H1 (cell line): ENCODE results near the gene TMEM150A. TPM values are rescaled to one million over a fixed set of nuclear protein-coding genes. Genes with fewer than 3 reads are reported as not detected.

ENCODE experiments used
- CTCF ChIA-PET: fragments of 300-600 bp; sonication (Branson Sonifier 250); formaldehyde crosslinking; loops from one replicate; lab custom pipeline; 2021; ENCODE audit not compliant: partially characterized antibody; lab: Charles Lee
- POLR2A ChIA-PET: fragments of 300-600 bp; sonication (Branson Sonifier 250); formaldehyde crosslinking; loops from one replicate; lab custom pipeline; 2021; ENCODE audit warnings: inconsistent platforms; ENCODE audit not compliant: partially characterized antibody; lab: Charles Lee
- DNase-seq, 2 experiments: peaks; one replicate each; pipeline versions ENCODE4 v3.0.0 to v3.0.0-alpha.2; 2010 to 2022; ENCODE audit warnings: low spot score in 2 of 2, low read depth in 1 of 2, mixed read lengths in 1 of 2
- FAIRE-seq: peaks from 2 replicates; lab custom pipeline; 2011; peaks lifted over from hg19 to GRCh38; lab: Jason Lieb, UNC
- H2AFZ ChIP-seq: 2 replicates; pipeline ENCODE4 v1.8.1; 2012; ENCODE audit warnings: low read length, inconsistent platforms
- H2AK5ac ChIP-seq: 2 replicates; pipeline ENCODE4 v1.6.1; 2013; ENCODE audit warnings: low read depth, low read length
- H2BK120ac ChIP-seq: replicated peaks from 2 replicates; pipeline ENCODE3; 2013; ENCODE audit warnings: low read depth, low read length, inconsistent platforms
- H2BK12ac ChIP-seq: 2 replicates; pipeline ENCODE4 v1.6.1; 2013; ENCODE audit warnings: low read depth, low read length
- H2BK15ac ChIP-seq: 2 replicates; pipeline ENCODE4 v1.6.1; 2013; ENCODE audit warnings: low read length
- H2BK20ac ChIP-seq: 2 replicates; pipeline ENCODE4 v1.6.1; 2013; ENCODE audit warnings: low read length
- H2BK5ac ChIP-seq: 2 replicates; pipeline ENCODE4 v1.6.1; 2013; ENCODE audit warnings: low read depth, low read length
- H3K14ac ChIP-seq: 2 replicates; pipeline ENCODE4 v1.6.1; 2013; ENCODE audit warnings: inconsistent platforms; ENCODE audit not compliant: insufficient read length
- H3K18ac ChIP-seq: 2 replicates; pipeline ENCODE4 v1.6.1; 2013; ENCODE audit warnings: low read length; ENCODE audit errors: extremely low read depth
- H3K23ac ChIP-seq: 2 replicates; pipeline ENCODE4 v1.6.1; 2013; ENCODE audit warnings: inconsistent platforms; ENCODE audit not compliant: insufficient read length
- H3K23me2 ChIP-seq: 2 replicates; pipeline ENCODE4 v1.6.1; 2013; ENCODE audit warnings: low read depth, low read length
- H3K27ac ChIP-seq: 2 replicates; pipeline ENCODE4 v1.6.1; 2011; ENCODE audit warnings: low read depth, low read length, inconsistent platforms
- H3K27me3 ChIP-seq, 4 experiments: replicated peaks in 1 of 4; 1 replicate in 1 of 4; 2 replicates in 3 of 4; pipeline versions ENCODE4 v1.6.1 to v1.8.1; 2011 to 2013; ENCODE audit warnings: low read length in 3 of 4, mild to moderate bottlenecking in 3 of 4, inconsistent platforms in 2 of 4, mixed read lengths in 2 of 4, moderate library complexity in 1 of 4; ENCODE audit not compliant: control insufficient read depth in 3 of 4, insufficient read depth in 3 of 4; ENCODE audit errors: extremely low read depth in 1 of 4
- H3K36me3 ChIP-seq, 4 experiments: 2 replicates each; pipeline versions ENCODE4 v1.6.1 to v1.8.1; 2011 to 2013; ENCODE audit warnings: mild to moderate bottlenecking in 4 of 4, low read length in 3 of 4, moderate library complexity in 2 of 4, control low read depth in 1 of 4, inconsistent platforms in 1 of 4; ENCODE audit not compliant: insufficient read depth in 4 of 4, control insufficient read depth in 2 of 4
- H3K4ac ChIP-seq: replicated peaks from 2 replicates; pipeline ENCODE3; 2013; ENCODE audit warnings: low read length, low read depth, mixed read lengths, inconsistent platforms; ENCODE audit not compliant: insufficient read length
- H3K4me1 ChIP-seq, 4 experiments: replicated peaks in 1 of 4; 1 replicate in 1 of 4; 2 replicates in 3 of 4; pipeline versions ENCODE4 v1.6.1 to v1.8.1; 2011 to 2013; ENCODE audit warnings: low read length in 3 of 4, inconsistent platforms in 2 of 4, mixed read lengths in 1 of 4; ENCODE audit not compliant: insufficient read depth in 4 of 4, control insufficient read depth in 3 of 4
- H3K4me2 ChIP-seq, 2 experiments: 2 replicates each; pipeline versions ENCODE4 v1.6.1 to v1.8.1; 2011 to 2013; ENCODE audit warnings: low read depth in 2 of 2, low read length in 2 of 2, control low read depth in 1 of 2, inconsistent platforms in 1 of 2, mild to moderate bottlenecking in 1 of 2; ENCODE audit not compliant: insufficient read depth in 1 of 2
- H3K4me3 ChIP-seq, 4 experiments: fragments of 200-600, 300-600 bp in 1 of 4; sonication (generic), shearing (Covaris generic), sonication (Bioruptor Twin) in 1 of 4; 2 replicates each; pipeline versions ENCODE4 v1.5.1 to v1.8.1; 2011 to 2016; ENCODE audit warnings: low read length in 4 of 4, low read depth in 3 of 4, control low read depth in 2 of 4, inconsistent platforms in 2 of 4, mild to moderate bottlenecking in 2 of 4, mixed read lengths in 1 of 4, moderate library complexity in 1 of 4; ENCODE audit not compliant: insufficient read depth in 2 of 4; ENCODE audit errors: extremely low read depth in 1 of 4
- H3K56ac ChIP-seq: replicated peaks from 2 replicates; pipeline ENCODE3; 2013; ENCODE audit warnings: low read depth, mild to moderate bottlenecking, mixed read lengths, low read length, inconsistent platforms; ENCODE audit not compliant: insufficient read length
- H3K79me1 ChIP-seq: 2 replicates; pipeline ENCODE4 v1.6.1; 2013; ENCODE audit warnings: low read depth, low read length, control low read depth
- H3K79me2 ChIP-seq, 2 experiments: 2 replicates each; pipeline versions ENCODE4 v1.6.1 to v1.8.1; 2012 to 2013; ENCODE audit warnings: low read length in 2 of 2, mild to moderate bottlenecking in 2 of 2, inconsistent platforms in 1 of 2; ENCODE audit not compliant: insufficient read depth in 2 of 2, control insufficient read depth in 1 of 2
- H3K9ac ChIP-seq, 4 experiments: replicated peaks in 1 of 4; 1 replicate in 1 of 4; 2 replicates in 3 of 4; pipeline versions ENCODE4 v1.6.1 to v1.8.1; 2011 to 2013; ENCODE audit warnings: low read depth in 3 of 4, low read length in 3 of 4, control low read depth in 2 of 4, mild to moderate bottlenecking in 2 of 4, moderate library complexity in 2 of 4, inconsistent platforms in 1 of 4; ENCODE audit errors: extremely low read depth in 1 of 4
- H3K9me3 ChIP-seq, 2 experiments: 2 replicates each; pipeline versions ENCODE4 v1.6.1 to v1.8.1; 2012 to 2013; ENCODE audit warnings: mild to moderate bottlenecking in 2 of 2, moderate library complexity in 2 of 2, control low read depth in 1 of 2, inconsistent platforms in 1 of 2, low read depth in 1 of 2, low read length in 1 of 2, mixed read lengths in 1 of 2; ENCODE audit not compliant: insufficient read depth in 2 of 2
- H4K20me1 ChIP-seq, 2 experiments: replicated peaks in 1 of 2; 2 replicates each; pipeline versions ENCODE3 to v1.8.1; 2011 to 2013; ENCODE audit warnings: inconsistent platforms in 2 of 2, low read length in 2 of 2, mild to moderate bottlenecking in 1 of 2; ENCODE audit not compliant: insufficient read depth in 2 of 2, control insufficient read depth in 1 of 2
- H4K5ac ChIP-seq: 2 replicates; pipeline ENCODE4 v1.6.1; 2013; ENCODE audit warnings: low read length, low read depth, mixed read lengths, inconsistent platforms; ENCODE audit not compliant: insufficient read length
- H4K8ac ChIP-seq: 2 replicates; pipeline ENCODE4 v1.8.0; 2013; ENCODE audit warnings: mild to moderate bottlenecking, moderate library complexity, low read length, inconsistent platforms; ENCODE audit not compliant: insufficient read depth; ENCODE audit errors: extremely low read depth
- H4K91ac ChIP-seq: replicated peaks from 2 replicates; pipeline ENCODE3; 2013; ENCODE audit warnings: low read length, mixed read lengths, inconsistent platforms; ENCODE audit not compliant: insufficient read length
- BRCA1 ChIP-seq: IDR thresholded peaks from 2 replicates; pipeline ENCODE4 v1.6.1; 2012; ENCODE audit warnings: low read depth, low read length, improper control_type of control experiment
- GTF2F1 ChIP-seq: IDR thresholded peaks from 2 replicates; pipeline ENCODE4 v1.6.1; 2012; ENCODE audit warnings: low read depth, low read length, improper control_type of control experiment, borderline replicate concordance
- HDAC6 ChIP-seq: IDR thresholded peaks from one replicate; pipeline ENCODE4 v1.7.1; 2012; ENCODE audit warnings: low read depth, mild to moderate bottlenecking, inconsistent platforms, low read length, moderate library complexity
- JUND ChIP-seq: IDR thresholded peaks from 2 replicates; pipeline ENCODE4 v1.6.1; 2011; ENCODE audit warnings: mild to moderate bottlenecking, improper control_type of control experiment, low read length
- MAFK ChIP-seq: IDR thresholded peaks from 2 replicates; pipeline ENCODE4 v1.6.1; 2012; ENCODE audit warnings: low read depth, mild to moderate bottlenecking, improper control_type of control experiment, low read length
- NANOG ChIP-seq: IDR thresholded peaks from 2 replicates; pipeline ENCODE4 v1.6.1; 2011; ENCODE audit warnings: low read length, low read depth, mild to moderate bottlenecking, inconsistent platforms; ENCODE audit not compliant: insufficient read depth, poor library complexity, severe bottlenecking
- PHF8 ChIP-seq: fragments of 200-600 bp; sonication (generic); conservative IDR thresholded peaks from 2 replicates; pipeline ENCODE4 v1.7.1; 2012; ENCODE audit warnings: low read depth, mild to moderate bottlenecking, inconsistent platforms, low read length, moderate library complexity
- POLR2A ChIP-seq, 2 experiments: IDR thresholded peaks; 1 replicate in 1 of 2; 2 replicates in 1 of 2; pipeline ENCODE4 v1.6.1; 2011; ENCODE audit warnings: low read depth in 2 of 2, low read length in 2 of 2, mild to moderate bottlenecking in 2 of 2; ENCODE audit errors: control extremely low read depth in 1 of 2
- POLR2AphosphoS5 ChIP-seq: IDR thresholded peaks from 2 replicates; pipeline ENCODE4 v1.6.1; 2011; ENCODE audit warnings: low read depth, low read length
- SRF ChIP-seq: IDR thresholded peaks from 2 replicates; pipeline ENCODE4 v1.6.1; 2011; ENCODE audit warnings: mild to moderate bottlenecking, low read depth, low read length, moderate library complexity
- WGBS, 2 experiments: shearing (Covaris generic) in 1 of 2; methylation state at CpG; one replicate each; pipeline versions ENCODE4 v1.1.6 to v1.1.7; 2013 to 2015; ENCODE audit warnings: low lambda C conversion rate in 2 of 2, mixed read lengths in 2 of 2, inconsistent platforms in 1 of 2, low coverage in 1 of 2, missing lambda C conversion rate in 1 of 2; ENCODE audit not compliant: insufficient replicate concordance in 2 of 2, insufficient coverage in 1 of 2, insufficient read length in 1 of 2; ENCODE audit errors: extremely low coverage in 1 of 2, missing lambda C conversion rate in 1 of 2; 5-methylcytosine and 5-hydroxymethylcytosine counted together
- polyA plus RNA-seq, 7 experiments: library from polyadenylated mRNA; depleted of rRNA in 3 of 7; stranded (reverse) in 5 of 7; unstranded in 2 of 7; fragments of >200 nt in 5 of 7; fragments of 200-250 nt in 2 of 7; gene quantifications; 1 replicate in 5 of 7; 2 replicates in 1 of 7; 4 replicates in 1 of 7; pipeline versions ENCODE4 v1.2.1 to v1.2.3, GENCODE V29; 2011 to 2013; ENCODE audit warnings: missing spikeins in 2 of 7, mixed read lengths in 2 of 7
- total RNA-seq: library from RNA; stranded (reverse); fragmentation: NEBNext Ultra II Directional; extraction: Animal tissue kit (Norgen Biotek cat#: 25700); gene quantifications from 2 replicates; pipeline ENCODE4 v1.2.1, GENCODE V29; 2021
- TF ChIP-seq, protein P1 (sequence below), 3 experiments: IDR thresholded peaks; 1 replicate in 2 of 3; 2 replicates in 1 of 3; pipeline versions ENCODE4 v1.5.1 to v1.6.1; 2011; ENCODE audit warnings: low read length in 3 of 3, mild to moderate bottlenecking in 3 of 3, inconsistent platforms in 2 of 3, low read depth in 1 of 3, moderate library complexity in 1 of 3; ENCODE audit not compliant: insufficient read depth in 1 of 3; ENCODE audit errors: control extremely low read depth in 1 of 3

Gene TMEM150A
- total and polyA plus RNA-seq, 2 of the 8 experiments (the other 6 are each of a cell fraction or from before 2014, with no cell fraction given): 19.8 to 29.9 TPM

DNA sequence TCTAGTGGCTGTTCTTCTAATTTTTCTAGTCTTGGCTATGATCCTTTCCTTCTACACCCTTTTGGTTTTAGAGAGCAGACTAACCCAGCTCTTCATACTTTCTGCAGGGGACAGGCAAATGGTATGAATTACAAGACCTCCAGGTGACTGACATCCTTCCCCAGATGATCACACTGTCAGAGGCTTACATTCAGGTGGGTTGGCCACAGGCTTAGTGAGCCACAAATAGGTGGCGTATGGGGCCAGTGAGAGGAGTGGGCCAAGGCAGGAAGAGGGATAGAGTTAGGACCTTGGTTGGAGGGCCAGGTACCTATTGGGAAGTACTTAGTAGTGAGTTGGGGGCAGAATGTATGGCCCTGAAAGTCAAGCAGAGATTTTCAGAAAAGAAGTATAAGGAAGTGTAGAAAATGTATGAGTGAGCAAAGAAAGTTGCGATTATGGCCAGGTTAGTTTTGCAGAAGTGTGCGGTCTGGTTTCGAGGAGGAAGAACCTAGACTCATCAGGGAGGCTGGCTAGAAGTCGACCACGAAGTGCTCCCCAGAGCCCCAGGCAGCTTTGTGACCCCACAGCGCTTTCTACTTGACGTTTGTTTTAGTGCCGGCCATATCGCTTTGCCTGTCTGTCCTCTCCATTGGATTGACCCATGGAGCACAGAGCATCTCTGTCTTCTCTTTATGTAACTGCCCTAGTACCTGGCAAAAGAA, 45.5 kb upstream of the TMEM150A start:
- Histone ChIP-seq H2BK20ac (no peak overlapping the region), H3K4me3 (no peak overlapping the region), H2AFZ (no peak overlapping the region), H3K4ac (no peak overlapping the region), H2BK15ac (no peak overlapping the region), H4K8ac (no peak overlapping the region), H3K23ac (no peak overlapping the region), H4K5ac (no peak overlapping the region), H4K91ac (no peak overlapping the region), H2BK5ac (no peak overlapping the region), H2BK12ac (no peak overlapping the region), H3K27me3 (no peaks in the 10 kb centered on the region), H3K9ac (no peak overlapping the region), H2AK5ac (no peak overlapping the region), H3K4me2 (no peak overlapping the region), H3K79me2 (no peaks in the 10 kb centered on the region), H3K36me3 (peaks cover 29 to 90% (median 70%) of the 10 kb centered on the region in 4 experiments), H3K79me1 (no peaks in the 10 kb centered on the region), H3K4me1 (no peaks in the 10 kb centered on the region), H3K18ac (no peak overlapping the region), H3K27ac (no peak overlapping the region), H3K23me2 (0 out of 2 replicates have a peak, but pooled peaks cover 2% of the 10 kb centered on the region), H2BK120ac (no peak overlapping the region), H3K56ac (no peak overlapping the region), H4K20me1 (peaks cover 0 to 6% of the 10 kb centered on the region in 2 experiments), H3K14ac (no peak overlapping the region), H3K9me3 (no peaks in the 10 kb centered on the region)
- ChIA-PET CTCF (interaction anchor here (0.6 to 8.4 kb wide), 10 partner anchors 10 to 408 kb away, joined by 3 to 69 read pairs (median 5); no protein-coding TSS in a partner anchor), POLR2A (interaction anchor here (1.1 to 1.9 kb wide), 2 partner anchors 14 to 25 kb away, joined by 4 read pairs; no protein-coding TSS in a partner anchor)
- DNase-seq: no peak
- 94% methylated on average over 10 of the region's 10 CpGs; no CpG with 5 or more reads in 1 of the 2 experiments for WGBS, 2 experiments
- FAIRE-seq: no peak
- TF ChIP-seq, protein P1, sequence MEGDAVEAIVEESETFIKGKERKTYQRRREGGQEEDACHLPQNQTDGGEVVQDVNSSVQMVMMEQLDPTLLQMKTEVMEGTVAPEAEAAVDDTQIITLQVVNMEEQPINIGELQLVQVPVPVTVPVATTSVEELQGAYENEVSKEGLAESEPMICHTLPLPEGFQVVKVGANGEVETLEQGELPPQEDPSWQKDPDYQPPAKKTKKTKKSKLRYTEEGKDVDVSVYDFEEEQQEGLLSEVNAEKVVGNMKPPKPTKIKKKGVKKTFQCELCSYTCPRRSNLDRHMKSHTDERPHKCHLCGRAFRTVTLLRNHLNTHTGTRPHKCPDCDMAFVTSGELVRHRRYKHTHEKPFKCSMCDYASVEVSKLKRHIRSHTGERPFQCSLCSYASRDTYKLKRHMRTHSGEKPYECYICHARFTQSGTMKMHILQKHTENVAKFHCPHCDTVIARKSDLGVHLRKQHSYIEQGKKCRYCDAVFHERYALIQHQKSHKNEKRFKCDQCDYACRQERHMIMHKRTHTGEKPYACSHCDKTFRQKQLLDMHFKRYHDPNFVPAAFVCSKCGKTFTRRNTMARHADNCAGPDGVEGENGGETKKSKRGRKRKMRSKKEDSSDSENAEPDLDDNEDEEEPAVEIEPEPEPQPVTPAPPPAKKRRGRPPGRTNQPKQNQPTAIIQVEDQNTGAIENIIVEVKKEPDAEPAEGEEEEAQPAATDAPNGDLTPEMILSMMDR (IDR thresholded peaks at IDR 0.05; ENCODE audit: control extremely low read depth in 1 of 3, insufficient read depth in 1 of 3, low read depth in 1 of 3, low read length in 3 of 3): no peak
- TF ChIP-seq NANOG (no peak), BRCA1 (no peak), JUND (no peak), HDAC6 (no peak), GTF2F1 (no peak), SRF (no peak), POLR2AphosphoS5 (no peak), POLR2A (IDR thresholded peaks at IDR 0.05; ENCODE audit: control extremely low read depth in 1 of 2, low read depth in 2 of 2, low read length in 2 of 2) (no peak), MAFK (no peak), PHF8 (no peak)
